Dermis blood vessel endothelial cell (primary cell): ENCODE data around the gene CEP164. TPM values are rescaled to one million over a fixed set of nuclear protein-coding genes. Genes with fewer than 3 reads are reported as not detected.
"Not testable (repeated sequence)": the region's sequence is repeated elsewhere in the genome, so short reads cannot be mapped to it uniquely, and the experiment has no call there.

Source experiments
- DNase-seq: peaks from one replicate; pipeline ENCODE4 v3.0.0; 2010
- total RNA-seq: library from RNA; depleted of rRNA; stranded (reverse); fragments of >200 nt; gene quantifications from 2 replicates; pipeline ENCODE4 v1.2.3, GENCODE V29; 2014

The CEP164 gene
- total RNA-seq, 1 donor from 2014 or later = 24.0 TPM

- no peak for DNase-seq
These were observed 22.5 kb upstream of the CEP164 start for GRCh38 chr11:117305145-117305544.

- no peak for DNase-seq
These were observed 18.3 kb upstream of the CEP164 start for GRCh38 chr11:117309310-117309709.

GRCh38 chr11:117313091-117313490, 14.6 kb upstream of the CEP164 start:
- DNase-seq = no peak

GRCh38 chr11:117313828-117314768, 13.6 kb upstream of the CEP164 start:
- no peak for DNase-seq

- DNase-seq = no peak
These were observed 12.8 kb upstream of the CEP164 start for GRCh38 chr11:117314840-117315239.

GRCh38 chr11:117315285-117316196, 12.1 kb upstream of the CEP164 start:
- DNase-seq = peak; percentile 27

GRCh38 chr11:117316197-117316961, 11.3 kb upstream of the CEP164 start, which contains the start of gene BACE1:
Gene BACE1, minus strand, starts transcription at chr11:117316256. Its CDS starts 461 bp downstream, at chr11:117315795.
- DNase-seq = peak; percentile 85

- DNase-seq = no peak
These were observed 8.9 kb upstream of the CEP164 start for GRCh38 chr11:117318738-117319137.

GRCh38 chr11:117319214-117319840, 8.3 kb upstream of the CEP164 start:
- DNase-seq = peak; percentile 49

GRCh38 chr11:117327255-117327566, 443 bp upstream of the CEP164 start:
- DNase-seq = not testable (repeated sequence)

- peak; percentile 55 for DNase-seq
These were observed 839 bp downstream of the CEP164 start for GRCh38 chr11:117328375-117329010.

GRCh38 chr11:117332843-117333242, 5.2 kb downstream of the CEP164 start:
- DNase-seq = no peak

GRCh38 chr11:117333917-117334316, 6.3 kb downstream of the CEP164 start:
- DNase-seq = no peak

GRCh38 chr11:117334896-117335295, 7.2 kb downstream of the CEP164 start:
- DNase-seq = no peak

- DNase-seq = no peak
These were observed 7.7 kb downstream of the CEP164 start for GRCh38 chr11:117335399-117335798.

GRCh38 chr11:117337076-117337475, 9.4 kb downstream of the CEP164 start:
- DNase-seq = no peak

- DNase-seq = no peak
These were observed 17.4 kb downstream of the CEP164 start for GRCh38 chr11:117345039-117345438.

GRCh38 chr11:117354550-117354949, 26.9 kb downstream of the CEP164 start:
- no peak for DNase-seq

GRCh38 chr11:117356126-117356890, 28.7 kb downstream of the CEP164 start:
- DNase-seq = no peak

- DNase-seq = no peak
These were observed 33.8 kb downstream of the CEP164 start for GRCh38 chr11:117361432-117361831.

- DNase-seq = no peak
These were observed 38.6 kb downstream of the CEP164 start for GRCh38 chr11:117366248-117366647.
